Esophagus muscularis mucosa (tissue), 4 donors: ENCODE results near the gene TUB. TPM values are rescaled to one million over a fixed set of nuclear protein-coding genes. Genes with fewer than 3 reads are reported as not detected.
A peak's percentile ranks its signal among the peaks of the same experiment; 100 is the strongest.

Experiments
- DNase-seq: peaks from one replicate; pipeline ENCODE4 v3.0.0-alpha.2; 2017; ENCODE audit errors: extremely low spot score
- H3K27ac ChIP-seq, 4 donors: fragments of 200-600 bp; sonication (generic); replicated peaks in 1 of 4; 1 replicate in 3 of 4; 2 replicates in 1 of 4; pipeline ENCODE4 v1.5.1; 2016 to 2019; ENCODE audit warnings: mild to moderate bottlenecking in 1 of 4
- H3K27me3 ChIP-seq, 4 donors: fragments of 200-600 bp; sonication (generic); one replicate each; pipeline versions ENCODE4 v1.5.1 to v1.6.0; 2016 to 2019
- H3K36me3 ChIP-seq, 4 donors: fragments of 200-600 bp; sonication (generic); one replicate each; pipeline ENCODE4 v1.5.1; 2016 to 2019
- H3K4me1 ChIP-seq, 4 donors: fragments of 200-600 bp; sonication (generic); one replicate each; pipeline ENCODE4 v1.5.1; 2016 to 2019
- H3K4me3 ChIP-seq, 4 donors: fragments of 200-600 bp; sonication (generic); 1 replicate in 2 of 4; 2 replicates in 2 of 4; pipeline ENCODE4 v1.5.1; 2016 to 2019; ENCODE audit warnings: mild to moderate bottlenecking in 4 of 4, moderate library complexity in 1 of 4
- H3K9me3 ChIP-seq, 4 donors: fragments of 200-600 bp; sonication (generic); 1 replicate in 3 of 4; 2 replicates in 1 of 4; pipeline ENCODE4 v1.5.1; 2016 to 2019
- CTCF ChIP-seq, 3 experiments: fragments of 200-600 bp in 2 of 3; fragments of 450-650 bp in 1 of 3; sonication (generic) in 2 of 3; IDR thresholded peaks; one replicate each; pipeline ENCODE4 v1.5.1; 2017 to 2019; ENCODE audit warnings: antibody characterized with exemption in 3 of 3, mild to moderate bottlenecking in 2 of 3, moderate library complexity in 1 of 3
- EP300 ChIP-seq: sonication (generic); formaldehyde crosslinking; IDR thresholded peaks from one replicate; pipeline ENCODE4 v1.6.1; 2017; ENCODE audit warnings: antibody characterized with exemption
- POLR2A ChIP-seq: fragments of 450-650 bp; IDR thresholded peaks from one replicate; pipeline ENCODE4 v1.6.1; 2017; ENCODE audit warnings: antibody characterized with exemption, moderate library complexity, mild to moderate bottlenecking, low read depth
- POLR2AphosphoS5 ChIP-seq, 2 donors: sonication (generic); formaldehyde crosslinking; IDR thresholded peaks; one replicate each; pipeline ENCODE4 v1.6.1; 2017; ENCODE audit warnings: antibody characterized with exemption in 2 of 2
- WGBS: methylation state at CpG from one replicate; pipeline ENCODE4 v1.1.5; 2018; 5-methylcytosine and 5-hydroxymethylcytosine counted together
- intact Hi-C: fragments of 100-400 bp; cut with DNase I; formaldehyde crosslinking; loops from one replicate; pipeline ENCODE4 v1.15.1; 2023
- total RNA-seq, 4 donors: library from RNA; depleted of rRNA; stranded (reverse); fragments of >200 nt; gene quantifications; one replicate each; pipeline versions ENCODE4 v1.1.0 to v1.2.1, GENCODE V29; 2016

Gene TUB
- total RNA-seq, 4 donors from 2014 or later = 8.3 to 18.3 (median 12.1) TPM

GRCh38 chr11:8032576-8033304 is 48.3 kb upstream of the TUB start:
- peak overlapping the region in 1 of 4 donors; percentile 3 for H3K4me3 ChIP-seq
- H3K27ac ChIP-seq = no peak overlapping the region
- no peaks in the 10 kb centered on the region for H3K36me3 ChIP-seq
- no peak for TF ChIP-seq CTCF (IDR thresholded peaks at IDR 0.05)
- TF ChIP-seq POLR2AphosphoS5 (IDR thresholded peaks at IDR 0.05) = no peak
- TF ChIP-seq EP300 = no peak
- no peak for TF ChIP-seq POLR2A
- peaks cover 0 to 13% (median 0%) of the 10 kb centered on the region in 4 donors for H3K27me3 ChIP-seq
- no peaks in the 10 kb centered on the region for H3K9me3 ChIP-seq
- 67% methylated on average over 8 of the region's 20 CpGs for WGBS
- intact Hi-C loops = loop anchor here (5.0 kb wide), 2 partner anchors 35 to 60 kb away; no protein-coding TSS in a partner anchor
- peaks cover 9 to 43% (median 13%) of the 10 kb centered on the region in 4 donors for H3K4me1 ChIP-seq
- DNase-seq = no peak

- H3K9me3 ChIP-seq = no peaks in the 10 kb centered on the region
- no peaks in the 10 kb centered on the region for H3K36me3 ChIP-seq
- H3K27me3 ChIP-seq = peaks cover 0 to 13% (median 0%) of the 10 kb centered on the region in 4 donors
- intact Hi-C loops = loop anchor here (5.0 kb wide), 2 partner anchors 34 to 59 kb away; no protein-coding TSS in a partner anchor
- 76% methylated on average over 12 of the region's 19 CpGs for WGBS
- H3K4me1 ChIP-seq = peaks cover 9 to 43% (median 13%) of the 10 kb centered on the region in 4 donors
- no peak for TF ChIP-seq POLR2A
- TF ChIP-seq EP300 = no peak
- peak; percentile 82 to 95 (median 93) for TF ChIP-seq CTCF (IDR thresholded peaks at IDR 0.05)
- peak in 1 of 2 donors; percentile 46 for TF ChIP-seq POLR2AphosphoS5 (IDR thresholded peaks at IDR 0.05)
- H3K4me3 ChIP-seq = no peak overlapping the region
- no peak for DNase-seq
- H3K27ac ChIP-seq = no peak overlapping the region
Measured at GRCh38 chr11:8033305-8034105, 47.5 kb upstream of the TUB start.

DNA sequence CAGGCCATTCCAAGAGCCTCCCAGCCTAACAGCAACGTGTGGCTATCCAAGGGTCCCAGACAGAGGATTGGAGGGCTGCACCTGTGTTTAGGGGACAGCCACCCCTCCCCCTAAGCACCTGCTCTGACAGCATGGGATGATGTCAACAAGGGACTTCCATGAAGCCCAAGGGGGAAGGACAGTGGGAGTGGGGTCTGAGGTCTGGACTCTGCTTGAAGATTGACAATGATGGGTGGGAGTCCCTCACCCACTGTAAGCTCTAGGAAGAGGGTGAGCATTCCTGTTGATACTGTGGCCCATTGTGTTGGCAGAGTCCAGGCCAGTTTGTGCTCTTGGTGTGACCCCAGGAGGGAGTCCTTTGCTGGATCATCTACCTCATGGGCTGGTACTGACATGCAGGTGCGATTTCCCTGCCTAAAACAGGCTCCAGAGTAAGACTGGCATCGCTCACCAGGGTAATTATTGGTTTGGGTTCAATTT is 46.9 kb upstream of the TUB start:
- intact Hi-C loops = loop anchor here (5.0 kb wide), 2 partner anchors 33 to 58 kb away; no protein-coding TSS in a partner anchor
- Histone ChIP-seq H3K4me1 (peaks cover 9 to 40% (median 13%) of the 10 kb centered on the region in 4 donors), H3K36me3 (no peaks in the 10 kb centered on the region), H3K27ac (no peak overlapping the region), H3K9me3 (no peaks in the 10 kb centered on the region), H3K27me3 (peaks cover 0 to 13% (median 0%) of the 10 kb centered on the region in 4 donors), H3K4me3 (no peak overlapping the region)
- TF ChIP-seq CTCF (IDR thresholded peaks at IDR 0.05) (no peak), POLR2AphosphoS5 (IDR thresholded peaks at IDR 0.05) (no peak), EP300 (no peak)
- no peak for DNase-seq
- 87% methylated on average over 3 of the region's 3 CpGs for WGBS

- DNase-seq = no peak
- H3K27me3 ChIP-seq = peaks cover 0 to 13% (median 0%) of the 10 kb centered on the region in 4 donors
- WGBS = 81% methylated on average over 5 of the region's 5 CpGs
- no peak overlapping the region for H3K4me3 ChIP-seq
- no peak overlapping the region for H3K27ac ChIP-seq
- H3K36me3 ChIP-seq = no peaks in the 10 kb centered on the region
- intact Hi-C loops = loop anchor here (5.0 kb wide), 2 partner anchors 33 to 58 kb away; no protein-coding TSS in a partner anchor
- H3K9me3 ChIP-seq = no peaks in the 10 kb centered on the region
- peaks cover 9 to 40% (median 13%) of the 10 kb centered on the region in 4 donors for H3K4me1 ChIP-seq
- no peak for TF ChIP-seq EP300
- TF ChIP-seq POLR2A = no peak
- TF ChIP-seq POLR2AphosphoS5 (IDR thresholded peaks at IDR 0.05) = no peak
- TF ChIP-seq CTCF (IDR thresholded peaks at IDR 0.05) = no peak
Measured at GRCh38 chr11:8034604-8035190, 46.3 kb upstream of the TUB start.
